HepG2 (cell line): ENCODE measurements around the gene NOTUM. TPM values are rescaled to one million over a fixed set of nuclear protein-coding genes. Genes with fewer than 3 reads are reported as not detected.

Source experiments
- HOXA7 ChIP-seq: sonication (generic); formaldehyde crosslinking; IDR thresholded peaks from 2 replicates; pipeline ENCODE4 v1.8.1; 2022; ENCODE audit warnings: mild to moderate bottlenecking, missing genetic modification reagents, moderate library complexity
- KIAA2018 ChIP-seq: sonication (generic); formaldehyde crosslinking; IDR thresholded peaks from 2 replicates; pipeline ENCODE4 v1.5.0; 2020; ENCODE audit warnings: mild to moderate bottlenecking, missing genetic modification reagents, borderline replicate concordance
- PAF1 ChIP-seq: IDR thresholded peaks from 2 replicates; pipeline ENCODE4 v1.6.1; 2016; ENCODE audit warnings: missing genetic modification reagents, missing compliant biosample characterization
- PHF21A ChIP-seq: sonication (generic); formaldehyde crosslinking; IDR thresholded peaks from 2 replicates; pipeline ENCODE4 v1.5.0; 2020; ENCODE audit warnings: mild to moderate bottlenecking, missing genetic modification reagents
- PRPF4 ChIP-seq: fragments of 200-400 bp; formaldehyde crosslinking; IDR thresholded peaks from 2 replicates; pipeline ENCODE4 v1.6.1; 2016; ENCODE audit warnings: low read length, low read depth; ENCODE audit not compliant: poor library complexity, severe bottlenecking
- SMC3 ChIP-seq: IDR thresholded peaks from 2 replicates; pipeline ENCODE4 v1.6.1; 2011; ENCODE audit warnings: low read length, improper control_type of control experiment
- TEAD2 ChIP-seq: sonication (generic); formaldehyde crosslinking; IDR thresholded peaks from 2 replicates; pipeline ENCODE4 v1.9.0; 2021; ENCODE audit warnings: missing genetic modification reagents
- TEAD3 ChIP-seq: optimal IDR thresholded peaks from 2 replicates; pipeline ENCODE3; 2016; ENCODE audit warnings: borderline replicate concordance
- TMF1 ChIP-seq: sonication (generic); formaldehyde crosslinking; IDR thresholded peaks from 2 replicates; pipeline ENCODE4 v1.8.1; 2022; ENCODE audit warnings: low read depth, missing genetic modification reagents
- ZBTB38 ChIP-seq: sonication (generic); formaldehyde crosslinking; IDR thresholded peaks from 2 replicates; pipeline ENCODE4 v1.5.1; 2020; ENCODE audit warnings: mild to moderate bottlenecking, missing genetic modification reagents
- ZBTB49 ChIP-seq: sonication (generic); formaldehyde crosslinking; IDR thresholded peaks from 2 replicates; pipeline ENCODE4 v1.4.0; 2020; ENCODE audit warnings: missing genetic modification reagents, borderline replicate concordance
- ZNF552 ChIP-seq: sonication (generic); formaldehyde crosslinking; IDR thresholded peaks from 2 replicates; pipeline ENCODE4 v1.9.0; 2022; ENCODE audit warnings: missing genetic modification reagents, mild to moderate bottlenecking, borderline replicate concordance
- ZNF576 ChIP-seq: sonication (generic); formaldehyde crosslinking; IDR thresholded peaks from 2 replicates; pipeline ENCODE4 v1.4.0; 2020; ENCODE audit warnings: mild to moderate bottlenecking, missing genetic modification reagents
- ZNF687 ChIP-seq: sonication (generic); formaldehyde crosslinking; IDR thresholded peaks from 2 replicates; pipeline ENCODE4 v1.5.1; 2020; ENCODE audit warnings: mild to moderate bottlenecking, missing genetic modification reagents, moderate library complexity
- polyA plus RNA-seq, 8 experiments: library from polyadenylated mRNA; depleted of rRNA in 3 of 8; stranded (reverse) in 7 of 8; unstranded in 1 of 8; fragments of >200 nt; fragmentation: Illumina TruSeq in 4 of 8; extraction: Trizol in 4 of 8; gene quantifications; 2 replicates each; pipeline versions ENCODE4 v1.2.1 to v1.2.3, GENCODE V29; 2011 to 2016; ENCODE audit warnings: low read depth in 4 of 8, missing spikeins in 1 of 8, mixed read lengths in 1 of 8; ENCODE audit not compliant: insufficient read depth in 1 of 8
- total RNA-seq, 5 experiments: library from RNA; depleted of rRNA; stranded (reverse); fragments of >200 nt; fragmentation: Illumina TruSeq; extraction: Trizol; gene quantifications; 2 replicates each; pipeline ENCODE4 v1.2.3, GENCODE V29; 2016; ENCODE audit warnings: low read depth in 1 of 5

NOTUM gene
- total and polyA plus RNA-seq, 2 of the 13 experiments (the other 11 are each of a cell fraction or from before 2014, with no cell fraction given): 150 to 160 TPM

- TF ChIP-seq ZNF687 (CRISPR knock-in tag) (peak; percentile 73), ZNF576 (CRISPR knock-in tag) (no peak), HOXA7 (CRISPR knock-in tag) (no peak), ZNF552 (CRISPR knock-in tag) (0 out of 2 replicates have a peak, but pooled peaks have one; percentile 59), PRPF4 (no peak), TEAD3 (no peak), KIAA2018 (no peak), TEAD2 (CRISPR knock-in tag) (no peak), PHF21A (no peak; the same call in 1 of the 2 replicates), ZBTB49 (CRISPR knock-in tag) (no peak), PAF1 (CRISPR knock-in tag) (no peak), SMC3 (peak; percentile 41; the same call in 1 of the 2 replicates), TMF1 (CRISPR knock-in tag) (0 out of 2 replicates have a peak, but pooled peaks have one; percentile 6), ZBTB38 (CRISPR knock-in tag) (peak; percentile 77)
Observed at GRCh38 chr17:81959362-81960129, 1.4 kb downstream of the NOTUM start (continued).
